ENCODE results near the gene ATXN1.

Gene ATXN1

GRCh38 chr6:16596616-16597331 is 164.5 kb downstream of the ATXN1 start:
- DNase-seq: no peak

GRCh38 chr6:16595514-16596120 is 165.6 kb downstream of the ATXN1 start:
- DNase-seq: no peak

- no peak for DNase-seq
Observed at GRCh38 chr6:16594849-16595248, 166.4 kb downstream of the ATXN1 start.

- no peak for DNase-seq
Observed at GRCh38 chr6:16592223-16592911, 168.9 kb downstream of the ATXN1 start.

- DNase-seq: no peak
Observed at GRCh38 chr6:16591396-16592222, 169.7 kb downstream of the ATXN1 start.

- no peak for DNase-seq
Observed at GRCh38 chr6:16585805-16586204, 175.5 kb downstream of the ATXN1 start.

GRCh38 chr6:16583144-16583762 is 178.0 kb downstream of the ATXN1 start:
- no peak for DNase-seq

GRCh38 chr6:16582446-16583143 is 178.7 kb downstream of the ATXN1 start:
- no peak for DNase-seq

- no peak for DNase-seq
Observed at GRCh38 chr6:16578695-16579285, 182.5 kb downstream of the ATXN1 start.

GRCh38 chr6:16576451-16577368 is 184.6 kb downstream of the ATXN1 start:
- DNase-seq: no peak

GRCh38 chr6:16575655-16576054 is 185.6 kb downstream of the ATXN1 start:
- no peak for DNase-seq

- DNase-seq: no peak
Observed at GRCh38 chr6:16572943-16573342, 188.3 kb downstream of the ATXN1 start.

GRCh38 chr6:16572317-16572716 is 188.9 kb downstream of the ATXN1 start:
- no peak for DNase-seq

GRCh38 chr6:16570946-16571345 is 190.3 kb downstream of the ATXN1 start:
- no peak for DNase-seq

GRCh38 chr6:16570221-16570553 is 191.1 kb downstream of the ATXN1 start:
- DNase-seq: no peak

GRCh38 chr6:16568128-16568527 is 193.1 kb downstream of the ATXN1 start:
- no peak for DNase-seq

GRCh38 chr6:16567071-16567470 is 194.2 kb downstream of the ATXN1 start:
- no peak for DNase-seq

- no peak for DNase-seq
Observed at GRCh38 chr6:16564436-16564835, 196.8 kb downstream of the ATXN1 start.

- DNase-seq: no peak
Observed at GRCh38 chr6:16563628-16564240, 197.5 kb downstream of the ATXN1 start.

GRCh38 chr6:16562498-16562897 is 198.8 kb downstream of the ATXN1 start:
- no peak for DNase-seq

Measured in NCI-H2029 (cell line).